HG03039 (cell line): ENCODE measurements around the gene ATXN7L2.

Source experiments
- ATAC-seq: cut with Tn5 transposase; IDR thresholded peaks from one replicate; pipeline ENCODE4 v1.9.1; 2021; ENCODE audit warnings: mild to moderate bottlenecking, moderate library complexity; ENCODE audit not compliant: unreplicated experiment

ATXN7L2 gene

DNA sequence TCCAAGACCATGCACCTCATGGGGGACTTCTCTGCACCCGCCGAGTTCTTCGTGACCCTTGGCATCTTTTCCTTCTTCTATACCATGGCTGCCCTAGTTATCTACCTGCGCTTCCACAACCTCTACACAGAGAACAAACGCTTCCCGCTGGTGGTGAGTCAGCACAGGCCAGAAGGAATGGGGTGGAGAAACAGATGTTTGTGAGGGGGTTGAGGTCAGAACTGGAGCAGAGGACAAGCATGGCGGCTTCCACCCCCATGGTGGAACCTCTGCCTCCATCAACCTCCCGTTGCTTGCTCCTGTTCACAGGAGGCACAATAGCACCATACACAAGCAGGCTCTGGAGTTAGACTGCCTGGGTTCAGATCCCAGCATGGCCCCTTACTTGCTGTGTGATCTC is 6.9 kb upstream of the ATXN7L2 start:
- ATAC-seq: no peak

DNA sequence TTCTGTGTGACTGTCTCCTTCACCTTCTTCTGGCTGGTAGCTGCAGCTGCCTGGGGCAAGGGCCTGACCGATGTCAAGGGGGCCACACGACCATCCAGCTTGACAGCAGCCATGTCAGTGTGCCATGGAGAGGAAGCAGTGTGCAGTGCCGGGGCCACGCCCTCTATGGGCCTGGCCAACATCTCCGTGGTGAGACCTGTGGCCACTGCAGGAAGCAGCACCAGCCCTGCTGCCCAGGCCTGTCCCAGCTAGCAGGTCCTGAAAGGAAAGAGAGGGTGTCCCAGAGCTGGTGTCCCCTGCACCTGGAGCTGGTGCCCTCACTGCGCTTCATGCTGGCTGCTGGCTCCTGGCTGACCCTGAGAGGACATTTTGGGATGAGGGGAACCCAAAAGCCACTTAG is 5.9 kb upstream of the ATXN7L2 start:
- no peak for ATAC-seq

DNA sequence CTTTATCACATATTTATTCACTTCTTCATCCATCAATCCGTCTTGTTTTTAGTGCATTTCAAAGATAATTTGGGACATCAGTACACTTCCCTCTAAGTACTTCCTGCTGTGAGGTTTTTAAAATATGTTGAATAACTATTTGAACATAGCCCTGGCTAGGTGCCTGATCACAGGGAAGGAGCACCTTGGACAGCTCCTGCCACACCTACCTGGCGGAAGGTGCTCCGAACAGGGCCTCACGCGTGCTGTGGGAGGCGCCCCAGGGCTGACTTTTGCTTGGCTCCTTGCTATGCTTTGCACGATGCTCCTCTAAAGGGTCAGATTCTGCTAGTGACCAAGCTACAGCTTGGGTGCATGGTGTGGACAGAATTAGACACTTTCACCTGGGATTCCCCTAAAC is 4.9 kb upstream of the ATXN7L2 start:
- ATAC-seq: no peak

GRCh38 chr1:109479311-109479710 is 4.4 kb upstream of the ATXN7L2 start:
- no peak for ATAC-seq

DNA sequence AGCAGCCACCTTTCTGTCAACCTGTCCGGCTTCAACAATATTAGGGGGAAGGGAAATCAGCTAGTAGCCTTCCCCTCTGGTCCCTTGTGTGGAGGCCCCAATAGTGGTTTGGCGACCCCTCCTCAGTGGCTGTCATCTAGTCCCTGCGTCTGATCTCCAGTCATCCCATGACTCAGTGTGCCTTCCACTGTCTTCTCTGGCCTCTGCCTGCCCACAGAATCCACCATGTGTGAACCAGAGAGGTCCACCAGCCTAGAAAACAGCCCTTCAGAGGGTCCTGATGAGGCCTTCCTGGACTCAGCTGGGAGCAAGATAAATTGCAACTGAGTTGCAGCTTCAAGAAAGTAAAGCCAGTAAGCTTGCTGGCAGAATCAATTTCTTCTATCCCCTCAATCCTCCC is 3.8 kb upstream of the ATXN7L2 start:
- no peak for ATAC-seq

- ATAC-seq: no peak
Measured at GRCh38 chr1:109481646-109482045, 2.1 kb upstream of the ATXN7L2 start.

GRCh38 chr1:109482242-109482641 is 1.5 kb upstream of the ATXN7L2 start:
- no peak for ATAC-seq

- ATAC-seq: peak; percentile 8
Measured at GRCh38 chr1:109482791-109483671, 674 bp upstream of the ATXN7L2 start.

GRCh38 chr1:109484519-109484975 is 842 bp downstream of the ATXN7L2 start:
- ATAC-seq: no peak

DNA sequence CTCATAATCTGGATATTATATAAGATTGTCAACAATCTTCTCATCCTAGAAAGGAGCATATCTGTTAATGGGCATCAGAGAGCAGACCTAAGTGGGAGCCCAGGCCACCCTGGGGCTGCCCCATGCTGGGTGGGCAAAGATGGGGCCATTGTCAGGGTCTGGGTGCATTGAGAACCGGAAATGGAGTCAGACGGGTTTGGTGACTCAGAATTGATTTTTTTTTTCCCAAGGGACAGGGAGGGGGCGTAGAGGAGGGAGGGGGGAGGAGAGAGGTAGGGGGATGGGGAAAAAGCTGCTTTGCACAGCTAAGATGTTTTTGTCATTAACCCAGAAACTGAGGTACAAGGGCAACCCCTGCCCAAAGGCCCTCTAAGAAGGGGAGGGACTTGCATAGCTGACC is 1.3 kb downstream of the ATXN7L2 start:
- ATAC-seq: no peak

GRCh38 chr1:109487261-109487660 is 3.6 kb downstream of the ATXN7L2 start:
- ATAC-seq: no peak

DNA sequence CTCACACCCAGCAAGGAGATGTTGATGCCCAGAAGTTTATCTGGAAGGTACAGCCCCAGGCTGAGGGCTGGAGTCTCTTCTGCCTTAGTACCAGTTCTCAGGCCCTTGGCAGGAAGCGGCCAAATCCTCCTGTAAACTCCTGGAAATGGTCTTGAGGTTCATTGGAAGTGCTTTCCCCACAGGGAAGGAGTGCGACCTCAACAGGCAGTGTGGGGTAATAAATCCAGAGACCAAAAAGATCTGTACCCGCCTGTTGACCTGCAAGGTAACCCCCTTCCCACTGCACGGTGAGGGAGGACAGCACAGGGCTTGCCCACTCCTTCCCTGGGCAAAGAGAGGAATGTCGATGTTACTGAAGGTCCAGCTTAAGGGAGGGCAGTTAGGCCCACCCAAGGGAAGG is 4.5 kb downstream of the ATXN7L2 start:
- ATAC-seq: no peak

DNA sequence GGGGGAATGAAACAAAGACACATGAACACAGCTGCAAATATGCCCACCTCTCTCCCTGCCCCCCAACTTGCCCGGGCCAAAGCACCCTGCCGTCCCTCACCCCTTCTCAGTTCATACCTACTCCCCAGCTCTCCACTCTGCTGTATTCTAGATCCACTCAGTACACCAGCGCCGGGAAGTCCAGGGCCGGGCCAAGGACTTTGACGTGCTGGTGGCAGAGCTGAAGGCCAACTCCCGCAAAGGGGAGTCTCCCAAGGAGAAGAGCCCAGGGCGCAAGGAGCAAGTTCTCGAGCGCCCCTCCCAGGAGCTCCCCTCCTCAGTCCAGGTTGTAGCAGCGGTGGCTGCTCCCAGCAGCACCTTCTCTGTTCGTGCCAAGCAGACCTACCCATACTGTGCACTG is 5.0 kb downstream of the ATXN7L2 start:
- ATAC-seq: no peak

- ATAC-seq: no peak
Measured at GRCh38 chr1:109490029-109490933, 6.6 kb downstream of the ATXN7L2 start.

DNA sequence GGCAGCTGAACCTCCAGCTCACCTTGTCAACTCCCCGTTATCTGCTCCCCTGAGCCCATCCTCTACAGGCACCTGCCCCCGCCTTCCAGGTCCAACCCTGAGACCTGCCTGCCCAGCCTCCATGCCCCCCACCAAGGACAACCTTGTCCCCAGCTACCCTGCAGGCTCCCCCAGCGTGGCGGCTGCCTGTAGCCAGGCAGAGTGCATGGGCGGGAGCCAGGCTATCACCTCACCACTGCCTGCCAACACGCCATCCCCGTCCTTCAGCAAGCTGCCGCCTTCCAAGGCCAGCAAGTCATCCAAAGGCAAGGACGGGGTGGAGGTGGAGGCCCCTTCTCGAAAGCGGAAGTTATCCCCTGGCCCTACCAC is 7.2 kb downstream of the ATXN7L2 start:
- no peak for ATAC-seq

- no peak for ATAC-seq
Measured at GRCh38 chr1:109491372-109491771, 7.7 kb downstream of the ATXN7L2 start.

- no peak for ATAC-seq
Measured at GRCh38 chr1:109492779-109493178, 9.1 kb downstream of the ATXN7L2 start.

DNA sequence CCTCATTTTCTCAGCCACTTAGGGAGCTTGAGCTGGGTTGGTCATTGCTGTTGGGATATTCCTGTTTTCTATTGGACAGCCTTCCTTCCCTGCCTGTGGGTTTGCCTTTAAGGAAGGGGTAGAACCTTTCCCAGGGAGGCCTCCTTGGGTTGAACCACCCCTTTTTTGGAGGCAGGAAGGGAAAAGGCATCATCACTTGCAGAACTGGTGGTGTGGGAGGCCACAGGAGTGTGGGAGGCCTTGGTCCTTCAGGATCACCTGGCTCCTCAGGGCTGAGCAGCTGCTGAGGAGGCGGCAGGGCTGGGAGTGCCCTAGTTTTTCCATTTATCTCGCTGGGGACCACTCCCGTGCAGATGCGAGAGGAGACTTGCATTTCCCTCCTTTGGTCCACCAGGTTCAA is 9.5 kb downstream of the ATXN7L2 start:
- no peak for ATAC-seq

DNA sequence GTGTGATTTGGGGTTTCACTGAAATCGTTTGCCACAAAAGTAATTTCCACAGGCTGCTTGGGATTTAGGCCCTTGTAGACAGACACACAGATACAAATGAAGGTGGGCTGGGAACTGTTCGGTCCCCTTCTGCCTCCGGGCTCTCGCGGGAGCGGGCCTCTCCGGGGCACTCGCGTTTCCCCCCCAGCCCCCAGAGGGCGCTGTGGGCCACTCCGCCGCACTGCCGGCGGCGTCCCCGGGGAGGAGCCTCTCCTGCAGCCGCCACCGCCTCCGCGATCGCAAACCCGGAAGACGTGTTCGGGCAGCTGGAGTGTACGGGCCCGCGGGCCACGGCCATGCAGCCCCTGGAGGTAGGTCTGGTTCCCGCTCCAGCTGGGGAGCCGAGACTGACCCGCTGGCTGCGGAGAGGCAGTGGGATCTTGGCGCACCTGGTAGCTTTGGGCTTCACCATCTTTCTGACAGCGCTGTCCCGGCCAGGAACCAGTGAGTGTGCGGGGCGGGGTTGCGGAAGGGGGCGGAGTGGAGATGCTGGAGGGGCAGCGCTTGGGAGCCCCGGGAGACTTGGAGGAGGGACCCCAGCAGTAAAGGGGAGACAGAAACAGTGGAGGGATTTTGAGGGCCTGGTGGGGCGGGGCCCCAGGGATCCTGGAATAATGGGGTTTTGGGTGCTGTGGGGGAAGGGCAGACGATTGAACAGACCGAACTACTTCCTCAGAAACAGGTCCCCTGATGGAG is 10.3 kb downstream of the ATXN7L2 start, which contains the start of gene CYB561D1:
TSS of gene CYB561D1 (plus strand) at position 290 of the 735 bp plus-strand sequence. CDS start at position 336, 46 bp downstream.
- peak; percentile 81 for ATAC-seq

DNA sequence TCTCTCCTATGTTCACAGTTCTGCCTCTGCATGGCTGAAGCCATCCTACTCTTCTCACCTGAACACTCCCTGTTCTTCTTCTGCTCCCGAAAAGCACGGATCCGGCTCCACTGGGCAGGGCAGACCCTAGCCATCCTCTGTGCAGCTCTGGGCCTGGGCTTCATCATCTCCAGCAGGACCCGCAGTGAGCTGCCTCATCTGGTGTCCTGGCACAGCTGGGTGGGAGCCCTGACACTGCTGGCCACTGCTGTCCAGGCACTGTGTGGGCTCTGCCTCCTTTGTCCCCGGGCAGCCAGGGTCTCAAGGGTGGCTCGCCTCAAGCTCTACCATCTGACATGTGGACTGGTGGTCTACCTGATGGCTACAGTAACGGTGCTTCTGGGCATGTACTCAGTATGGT is 12.0 kb downstream of the ATXN7L2 start:
- no peak for ATAC-seq
